ENCODE data around the gene PTPRN2. TPM values are rescaled to one million over a fixed set of nuclear protein-coding genes. Genes with fewer than 3 reads are reported as not detected.
A peak's percentile ranks its signal among the peaks of the same experiment; 100 is the strongest.

Gene PTPRN2
- total and polyA plus RNA-seq, 2 of the 8 experiments (the other 6 are each of a cell fraction or from before 2014, with no cell fraction given): 2.6 to 4.5 TPM

GRCh38 chr7:157576415-157576814, 1011.2 kb downstream of the PTPRN2 start:
- Histone ChIP-seq H2AK5ac (ENCODE audit: low read depth, low read length) (no peak overlapping the region), H2BK15ac (ENCODE audit: low read length) (no peak overlapping the region), H3K23ac (ENCODE audit: insufficient read length) (no peak overlapping the region), H2BK12ac (ENCODE audit: low read depth, low read length) (no peak overlapping the region), H4K5ac (ENCODE audit: insufficient read length, low read depth, low read length) (no peak overlapping the region), H4K91ac (replicated peaks; ENCODE audit: insufficient read length, low read length) (no peak overlapping the region), H3K79me1 (ENCODE audit: low read depth, low read length) (no peaks in the 10 kb centered on the region), H3K36me3 (ENCODE audit: control insufficient read depth in 2 of 4, insufficient read depth in 4 of 4, low read length in 3 of 4) (no peaks in the 10 kb centered on the region), H3K9ac (replicated peaks in 1 of 4; ENCODE audit: extremely low read depth in 1 of 4, low read depth in 3 of 4, low read length in 3 of 4) (no peak overlapping the region), H3K4me1 (replicated peaks in 1 of 4; ENCODE audit: control insufficient read depth in 3 of 4, insufficient read depth in 4 of 4, low read length in 3 of 4) (no peaks in the 10 kb centered on the region), H3K9me3 (ENCODE audit: insufficient read depth in 2 of 2, low read depth in 1 of 2, low read length in 1 of 2) (no peaks in the 10 kb centered on the region), H2BK120ac (replicated peaks; ENCODE audit: low read depth, low read length) (no peak overlapping the region), H3K27ac (ENCODE audit: low read depth, low read length) (no peak overlapping the region), H3K4me2 (ENCODE audit: insufficient read depth in 1 of 2, low read depth in 2 of 2, low read length in 2 of 2) (no peak overlapping the region), H3K4me3 (ENCODE audit: extremely low read depth in 1 of 4, insufficient read depth in 2 of 4, low read depth in 3 of 4, low read length in 4 of 4) (no peak overlapping the region), H3K79me2 (ENCODE audit: control insufficient read depth in 1 of 2, insufficient read depth in 2 of 2, low read length in 2 of 2) (no peaks in the 10 kb centered on the region), H4K20me1 (replicated peaks in 1 of 2; ENCODE audit: control insufficient read depth in 1 of 2, insufficient read depth in 2 of 2, low read length in 2 of 2) (no peaks in the 10 kb centered on the region), H3K27me3 (replicated peaks in 1 of 4; ENCODE audit: control insufficient read depth in 3 of 4, extremely low read depth in 1 of 4, insufficient read depth in 3 of 4, low read length in 3 of 4) (peaks cover 0 to 4% (median 0%) of the 10 kb centered on the region in 4 experiments; a peak in 3 of 7 replicates), H3K4ac (replicated peaks; ENCODE audit: insufficient read length, low read depth, low read length) (no peak overlapping the region), H2AFZ (ENCODE audit: low read length) (no peak overlapping the region), H3K14ac (ENCODE audit: insufficient read length) (no peak overlapping the region), H3K18ac (ENCODE audit: extremely low read depth, low read length) (no peak overlapping the region), H2BK20ac (ENCODE audit: low read length) (no peak overlapping the region), H3K23me2 (ENCODE audit: low read depth, low read length) (no peaks in the 10 kb centered on the region), H2BK5ac (ENCODE audit: low read depth, low read length) (no peak overlapping the region), H4K8ac (ENCODE audit: extremely low read depth, insufficient read depth, low read length) (0 out of 2 replicates have a peak overlapping the region, but pooled peaks have one; percentile 40), H3K56ac (replicated peaks; ENCODE audit: insufficient read length, low read depth, low read length) (no peak overlapping the region)
- FAIRE-seq (no peak), DNase-seq (ENCODE audit: low read depth in 1 of 2, low spot score in 2 of 2) (no peak)
- ChIA-PET CTCF (ENCODE audit: partially characterized antibody) (no interaction called here), POLR2A (ENCODE audit: partially characterized antibody) (no interaction called here)
- TF ChIP-seq KDM1A (IDR thresholded peaks at IDR 0.05; ENCODE audit: borderline replicate concordance, low read length): no peak
- TF ChIP-seq JUND (IDR thresholded peaks at IDR 0.05; ENCODE audit: low read length): no peak
- TF ChIP-seq SAP30 (IDR thresholded peaks at IDR 0.05; ENCODE audit: insufficient read depth, insufficient replicate concordance, low read length): no peak
- no peak for TF ChIP-seq TAF7 (optimal IDR thresholded peaks at IDR 0.05; ENCODE audit: borderline replicate concordance, low read depth, low read length)
- no peak for TF ChIP-seq POLR2AphosphoS5 (IDR thresholded peaks at IDR 0.05; ENCODE audit: low read depth, low read length)
- no peak for TF ChIP-seq GTF2F1 (IDR thresholded peaks at IDR 0.05; ENCODE audit: borderline replicate concordance, low read depth, low read length)
- TF ChIP-seq NANOG (IDR thresholded peaks at IDR 0.05; ENCODE audit: insufficient read depth, low read depth, low read length, poor library complexity, severe bottlenecking): no peak
- TF ChIP-seq CHD2 (IDR thresholded peaks at IDR 0.05; ENCODE audit: low read length): no peak
- TF ChIP-seq SIRT6 (IDR thresholded peaks at IDR 0.05; ENCODE audit: low read length): no peak
- TF ChIP-seq TBP (IDR thresholded peaks at IDR 0.05; ENCODE audit: low read depth, low read length): no peak
- no peak for TF ChIP-seq ATF3 (IDR thresholded peaks at IDR 0.05; ENCODE audit: insufficient read depth, low read depth, low read length)
- no peak for TF ChIP-seq YY1 (IDR thresholded peaks at IDR 0.05; ENCODE audit: low read depth, low read length)
- TF ChIP-seq JUN (IDR thresholded peaks at IDR 0.05; ENCODE audit: low read depth, low read length): no peak
- TF ChIP-seq HDAC2 (IDR thresholded peaks at IDR 0.05; ENCODE audit: borderline replicate concordance in 1 of 2, low read depth in 2 of 2, low read length in 2 of 2): no peak
- TF ChIP-seq TEAD4 (IDR thresholded peaks at IDR 0.05; ENCODE audit: low read depth, low read length): no peak
- WGBS, 2 experiments (ENCODE audit: extremely low coverage in 1 of 2, insufficient coverage in 1 of 2, insufficient read length in 1 of 2, insufficient replicate concordance in 2 of 2, low coverage in 1 of 2, low lambda C conversion rate in 2 of 2, missing lambda C conversion rate in 1 of 2): 89% methylated on average over 29 of the region's 36 CpGs; no CpG with 5 or more reads in 1 of the 2 experiments

Measured in H1 (cell line).